ENCODE measurements around the gene CKMT2. TPM values are rescaled to one million over a fixed set of nuclear protein-coding genes. Genes with fewer than 3 reads are reported as not detected.

The CKMT2 gene
- total and polyA plus RNA-seq, 2 of the 8 experiments (the other 6 are each of a cell fraction or from before 2014, with no cell fraction given): 2.4 to 5.0 TPM

- Histone ChIP-seq H2BK20ac (ENCODE audit: low read length) (no peak overlapping the region), H2BK12ac (ENCODE audit: low read depth, low read length) (no peak overlapping the region), H3K18ac (ENCODE audit: extremely low read depth, low read length) (no peak overlapping the region), H3K23me2 (ENCODE audit: low read depth, low read length) (no peaks in the 10 kb centered on the region), H3K9ac (replicated peaks in 1 of 4; ENCODE audit: extremely low read depth in 1 of 4, low read depth in 3 of 4, low read length in 3 of 4) (no peak overlapping the region), H4K8ac (ENCODE audit: extremely low read depth, insufficient read depth, low read length) (no peak overlapping the region), H3K4me1 (replicated peaks in 1 of 4; ENCODE audit: control insufficient read depth in 3 of 4, insufficient read depth in 4 of 4, low read length in 3 of 4) (peaks cover 0 to 6% (median 1%) of the 10 kb centered on the region in 4 experiments; a peak in 2 of 7 replicates), H3K4me3 (ENCODE audit: extremely low read depth in 1 of 4, insufficient read depth in 2 of 4, low read depth in 3 of 4, low read length in 4 of 4) (no peak overlapping the region), H3K56ac (replicated peaks; ENCODE audit: insufficient read length, low read depth, low read length) (no peak overlapping the region), H3K23ac (ENCODE audit: insufficient read length) (no peak overlapping the region), H2BK120ac (replicated peaks; ENCODE audit: low read depth, low read length) (no peak overlapping the region), H3K36me3 (ENCODE audit: control insufficient read depth in 2 of 4, insufficient read depth in 4 of 4, low read length in 3 of 4) (peaks cover 0 to 30% (median 6%) of the 10 kb centered on the region in 4 experiments; a peak in 4 of 8 replicates), H2BK15ac (ENCODE audit: low read length) (no peak overlapping the region), H3K79me1 (ENCODE audit: low read depth, low read length) (no peaks in the 10 kb centered on the region), H4K91ac (replicated peaks; ENCODE audit: insufficient read length, low read length) (no peak overlapping the region), H3K14ac (ENCODE audit: insufficient read length) (no peak overlapping the region), H3K27me3 (replicated peaks in 1 of 4; ENCODE audit: control insufficient read depth in 3 of 4, extremely low read depth in 1 of 4, insufficient read depth in 3 of 4, low read length in 3 of 4) (no peaks in the 10 kb centered on the region), H3K4ac (replicated peaks; ENCODE audit: insufficient read length, low read depth, low read length) (no peak overlapping the region), H3K9me3 (ENCODE audit: insufficient read depth in 2 of 2, low read depth in 1 of 2, low read length in 1 of 2) (no peaks in the 10 kb centered on the region), H2BK5ac (ENCODE audit: low read depth, low read length) (no peak overlapping the region), H3K27ac (ENCODE audit: low read depth, low read length) (no peak overlapping the region), H4K5ac (ENCODE audit: insufficient read length, low read depth, low read length) (no peak overlapping the region), H4K20me1 (replicated peaks in 1 of 2; ENCODE audit: control insufficient read depth in 1 of 2, insufficient read depth in 2 of 2, low read length in 2 of 2) (no peaks in the 10 kb centered on the region), H2AFZ (ENCODE audit: low read length) (no peak overlapping the region), H2AK5ac (ENCODE audit: low read depth, low read length) (no peak overlapping the region), H3K79me2 (ENCODE audit: control insufficient read depth in 1 of 2, insufficient read depth in 2 of 2, low read length in 2 of 2) (no peaks in the 10 kb centered on the region), H3K4me2 (ENCODE audit: insufficient read depth in 1 of 2, low read depth in 2 of 2, low read length in 2 of 2) (no peak overlapping the region)
- CTCF ChIA-PET (ENCODE audit: partially characterized antibody): interaction anchor here (0.9 to 1.3 kb wide), 2 partner anchors 14 to 16 kb away, joined by 4 read pairs; no protein-coding TSS in a partner anchor
- DNase-seq (ENCODE audit: low read depth in 1 of 2, low spot score in 2 of 2): no peak
- no peak for TF ChIP-seq RFX5 (IDR thresholded peaks at IDR 0.05; ENCODE audit: borderline replicate concordance, low read depth, low read length)
- TF ChIP-seq FOSL1 (IDR thresholded peaks at IDR 0.05; ENCODE audit: insufficient read depth, low read depth, low read length): no peak
- no peak for TF ChIP-seq ATF3 (IDR thresholded peaks at IDR 0.05; ENCODE audit: insufficient read depth, low read depth, low read length)
- no peak for TF ChIP-seq ZNF274 (IDR thresholded peaks at IDR 0.05; ENCODE audit: borderline replicate concordance, extremely low read depth, low read length)
- no peak for TF ChIP-seq RAD21 (IDR thresholded peaks at IDR 0.05 in 1 of 2, conservative IDR thresholded peaks at IDR 0.05 in 1 of 2; ENCODE audit: low read depth in 2 of 2, low read length in 2 of 2)
- no peak for TF ChIP-seq CHD2 (IDR thresholded peaks at IDR 0.05; ENCODE audit: low read length)
- no peak for TF ChIP-seq CREB1 (IDR thresholded peaks at IDR 0.05)
- no peak for TF ChIP-seq SIRT6 (IDR thresholded peaks at IDR 0.05; ENCODE audit: low read length)
- TF ChIP-seq CEBPB (IDR thresholded peaks at IDR 0.05; ENCODE audit: low read depth, low read length): no peak
- no peak for TF ChIP-seq RNF2 (IDR thresholded peaks at IDR 0.05; ENCODE audit: borderline replicate concordance, low read depth, low read length, missing control alignments, poor library complexity, severe bottlenecking)
- no peak for TF ChIP-seq BCL11A (IDR thresholded peaks at IDR 0.05; ENCODE audit: low read depth in 2 of 2, low read length in 2 of 2)
- no peak for TF ChIP-seq KDM4A (IDR thresholded peaks at IDR 0.05; ENCODE audit: low read depth, low read length, severe bottlenecking)
- 92% methylated on average over 3 of the region's 3 CpGs; no CpG with 5 or more reads in 1 of the 2 experiments for WGBS, 2 experiments (ENCODE audit: extremely low coverage in 1 of 2, insufficient coverage in 1 of 2, insufficient read length in 1 of 2, insufficient replicate concordance in 2 of 2, low coverage in 1 of 2, low lambda C conversion rate in 2 of 2, missing lambda C conversion rate in 1 of 2)
- FAIRE-seq: no peak
- POLR2A ChIA-PET (ENCODE audit: partially characterized antibody): interaction anchor here (4.4 kb wide), 1 partner anchor 12 kb away, joined by 33 read pairs; the partner anchor contains the start of gene ZCCHC9
Measured at GRCh38 chr5:81313686-81314085, 80.6 kb downstream of the CKMT2 start.

Data from H1 (cell line).